Osteocyte (in vitro differentiated cells): ENCODE data around the gene PKMYT1. TPM values are rescaled to one million over a fixed set of nuclear protein-coding genes. Genes with fewer than 3 reads are reported as not detected.

Source experiments
- DNase-seq: peaks from one replicate; pipeline ENCODE4 v3.0.0; 2021; ENCODE audit warnings: mixed read lengths; ENCODE audit not compliant: unreplicated experiment; ENCODE audit errors: extremely low spot score
- H3K27ac Mint-ChIP-seq: one replicate; pipeline ENCODE4 v1.8.0; 2021; ENCODE audit warnings: mild to moderate bottlenecking, mixed read lengths; ENCODE audit not compliant: unreplicated experiment
- H3K27me3 Mint-ChIP-seq: one replicate; pipeline ENCODE4 v1.8.0; 2021; ENCODE audit warnings: mixed read lengths; ENCODE audit not compliant: unreplicated experiment
- H3K36me3 Mint-ChIP-seq: one replicate; pipeline ENCODE4 v1.8.0; 2021; ENCODE audit warnings: mixed read lengths; ENCODE audit not compliant: unreplicated experiment
- H3K4me1 Mint-ChIP-seq: one replicate; pipeline ENCODE4 v1.8.0; 2021; ENCODE audit warnings: mixed read lengths; ENCODE audit not compliant: unreplicated experiment
- H3K4me3 Mint-ChIP-seq: one replicate; pipeline ENCODE4 v1.8.0; 2021; ENCODE audit warnings: mild to moderate bottlenecking, moderate library complexity, mixed read lengths; ENCODE audit not compliant: unreplicated experiment
- H3K9me3 Mint-ChIP-seq: one replicate; pipeline ENCODE4 v1.8.0; 2021; ENCODE audit warnings: mixed read lengths; ENCODE audit not compliant: unreplicated experiment
- total RNA-seq: library from RNA; stranded (reverse); gene quantifications from 2 replicates; pipeline ENCODE4 v1.2.1, GENCODE V29; 2021
- TF ChIP-seq, protein P1 (sequence below): fragments of 200-600 bp; sonication (generic); IDR thresholded peaks from 2 replicates; pipeline ENCODE4 v1.5.0; 2021; ENCODE audit warnings: antibody characterized with exemption, mild to moderate bottlenecking, moderate library complexity

PKMYT1 gene
- total RNA-seq, 1 donor from 2014 or later = 10.4 TPM

DNA sequence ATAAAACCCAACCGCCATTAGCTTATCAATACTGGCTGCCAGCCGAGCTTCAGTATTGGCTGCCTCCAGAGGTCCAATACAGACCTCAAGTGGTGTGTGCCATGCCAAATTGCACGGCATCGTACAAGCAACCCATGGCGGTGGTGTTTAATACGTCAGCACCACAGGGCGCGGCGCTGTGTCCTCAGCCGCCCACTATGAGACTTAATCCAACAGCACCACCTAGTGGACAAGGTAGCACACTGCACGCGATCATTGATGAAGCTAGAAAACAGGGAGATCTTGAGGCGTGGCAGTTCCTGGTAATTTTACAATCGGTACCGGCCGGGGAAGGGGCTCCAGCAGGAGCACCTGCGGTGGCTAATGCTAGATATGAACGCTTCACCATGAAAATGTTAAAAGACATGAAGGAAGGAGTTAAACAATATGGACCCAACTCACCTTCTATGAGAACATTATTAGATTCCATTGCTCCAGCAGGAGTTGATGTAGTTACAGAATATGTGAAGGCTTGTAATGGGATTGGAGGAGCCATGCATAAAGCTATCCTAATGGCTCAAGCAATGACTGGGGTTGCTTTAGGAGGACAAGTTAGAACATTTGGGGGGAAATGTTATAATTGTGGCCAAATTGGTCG is 53.1 kb downstream of the PKMYT1 start:
- peak; percentile 93 for DNase-seq
- no peaks in the 10 kb centered on the region for H3K27me3 Mint-ChIP-seq
- H3K27ac Mint-ChIP-seq = no peak overlapping the region
- no peaks in the 10 kb centered on the region for H3K9me3 Mint-ChIP-seq
- peaks cover 9% of the 10 kb centered on the region for H3K36me3 Mint-ChIP-seq
- peaks cover 4% of the 10 kb centered on the region for H3K4me1 Mint-ChIP-seq
- H3K4me3 Mint-ChIP-seq = peak overlapping the region; percentile 27
- TF ChIP-seq, protein P1, sequence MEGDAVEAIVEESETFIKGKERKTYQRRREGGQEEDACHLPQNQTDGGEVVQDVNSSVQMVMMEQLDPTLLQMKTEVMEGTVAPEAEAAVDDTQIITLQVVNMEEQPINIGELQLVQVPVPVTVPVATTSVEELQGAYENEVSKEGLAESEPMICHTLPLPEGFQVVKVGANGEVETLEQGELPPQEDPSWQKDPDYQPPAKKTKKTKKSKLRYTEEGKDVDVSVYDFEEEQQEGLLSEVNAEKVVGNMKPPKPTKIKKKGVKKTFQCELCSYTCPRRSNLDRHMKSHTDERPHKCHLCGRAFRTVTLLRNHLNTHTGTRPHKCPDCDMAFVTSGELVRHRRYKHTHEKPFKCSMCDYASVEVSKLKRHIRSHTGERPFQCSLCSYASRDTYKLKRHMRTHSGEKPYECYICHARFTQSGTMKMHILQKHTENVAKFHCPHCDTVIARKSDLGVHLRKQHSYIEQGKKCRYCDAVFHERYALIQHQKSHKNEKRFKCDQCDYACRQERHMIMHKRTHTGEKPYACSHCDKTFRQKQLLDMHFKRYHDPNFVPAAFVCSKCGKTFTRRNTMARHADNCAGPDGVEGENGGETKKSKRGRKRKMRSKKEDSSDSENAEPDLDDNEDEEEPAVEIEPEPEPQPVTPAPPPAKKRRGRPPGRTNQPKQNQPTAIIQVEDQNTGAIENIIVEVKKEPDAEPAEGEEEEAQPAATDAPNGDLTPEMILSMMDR = peak; percentile 95

DNA sequence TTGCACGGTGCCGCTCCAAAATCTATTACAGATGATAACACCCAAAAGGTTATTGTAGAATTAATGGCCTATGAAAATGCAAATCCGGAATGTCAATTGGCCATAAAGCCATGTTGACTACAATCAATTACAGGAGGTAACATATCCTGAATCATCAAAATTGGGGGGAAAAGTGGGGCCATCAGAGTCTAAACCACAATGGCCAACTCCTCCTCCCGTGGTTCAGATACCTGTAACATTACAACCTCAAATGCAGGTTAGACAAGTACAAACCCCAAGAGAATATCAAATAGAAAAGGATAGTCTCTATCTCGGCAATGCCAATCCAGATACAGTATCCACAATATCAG is 53.6 kb downstream of the PKMYT1 start:
- no peaks in the 10 kb centered on the region for H3K27me3 Mint-ChIP-seq
- H3K27ac Mint-ChIP-seq = no peak overlapping the region
- DNase-seq = no peak
- H3K4me3 Mint-ChIP-seq = peak overlapping the region; percentile 27
- H3K36me3 Mint-ChIP-seq = peaks cover 10% of the 10 kb centered on the region
- peaks cover 4% of the 10 kb centered on the region for H3K4me1 Mint-ChIP-seq
- no peaks in the 10 kb centered on the region for H3K9me3 Mint-ChIP-seq
- TF ChIP-seq, protein P1 = no peak

DNA sequence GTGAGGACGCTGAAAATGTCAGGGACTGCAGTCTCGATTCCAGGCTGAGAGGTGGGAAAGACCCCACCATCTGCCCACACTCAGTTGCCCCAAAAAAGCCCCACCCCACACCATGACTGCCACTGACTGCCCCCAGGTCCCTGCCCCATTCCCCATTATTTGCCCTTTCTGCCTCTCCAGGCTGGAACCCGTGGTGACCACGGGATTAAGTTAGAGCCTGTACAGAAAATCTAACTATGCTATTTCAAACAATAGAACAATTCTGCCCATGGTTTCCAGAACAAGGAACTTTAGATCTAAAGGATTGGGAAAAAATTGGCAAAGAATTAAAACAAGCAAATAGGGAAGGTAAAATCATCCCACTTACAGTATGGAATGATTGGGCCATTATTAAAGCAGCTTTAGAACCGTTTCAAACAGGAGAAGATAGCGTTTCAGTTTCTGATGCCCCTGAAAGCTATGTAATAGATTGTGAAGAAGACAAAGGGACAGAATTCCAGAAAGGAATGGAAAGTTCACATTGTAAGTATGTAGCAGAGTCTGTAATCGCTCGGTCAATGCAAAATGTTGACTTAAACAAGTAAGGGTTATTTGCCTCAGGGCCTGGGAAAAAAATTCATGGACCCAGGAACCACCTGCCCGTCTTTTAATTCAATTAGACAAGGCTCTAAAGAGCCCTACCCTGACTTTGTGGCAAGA is 54.1 kb downstream of the PKMYT1 start:
- H3K27ac Mint-ChIP-seq = no peak overlapping the region
- peaks cover 4% of the 10 kb centered on the region for H3K4me1 Mint-ChIP-seq
- H3K27me3 Mint-ChIP-seq = no peaks in the 10 kb centered on the region
- H3K36me3 Mint-ChIP-seq = peaks cover 11% of the 10 kb centered on the region
- H3K4me3 Mint-ChIP-seq = no peak overlapping the region
- DNase-seq = no peak
- H3K9me3 Mint-ChIP-seq = no peaks in the 10 kb centered on the region
- TF ChIP-seq, protein P1 = no peak

DNA sequence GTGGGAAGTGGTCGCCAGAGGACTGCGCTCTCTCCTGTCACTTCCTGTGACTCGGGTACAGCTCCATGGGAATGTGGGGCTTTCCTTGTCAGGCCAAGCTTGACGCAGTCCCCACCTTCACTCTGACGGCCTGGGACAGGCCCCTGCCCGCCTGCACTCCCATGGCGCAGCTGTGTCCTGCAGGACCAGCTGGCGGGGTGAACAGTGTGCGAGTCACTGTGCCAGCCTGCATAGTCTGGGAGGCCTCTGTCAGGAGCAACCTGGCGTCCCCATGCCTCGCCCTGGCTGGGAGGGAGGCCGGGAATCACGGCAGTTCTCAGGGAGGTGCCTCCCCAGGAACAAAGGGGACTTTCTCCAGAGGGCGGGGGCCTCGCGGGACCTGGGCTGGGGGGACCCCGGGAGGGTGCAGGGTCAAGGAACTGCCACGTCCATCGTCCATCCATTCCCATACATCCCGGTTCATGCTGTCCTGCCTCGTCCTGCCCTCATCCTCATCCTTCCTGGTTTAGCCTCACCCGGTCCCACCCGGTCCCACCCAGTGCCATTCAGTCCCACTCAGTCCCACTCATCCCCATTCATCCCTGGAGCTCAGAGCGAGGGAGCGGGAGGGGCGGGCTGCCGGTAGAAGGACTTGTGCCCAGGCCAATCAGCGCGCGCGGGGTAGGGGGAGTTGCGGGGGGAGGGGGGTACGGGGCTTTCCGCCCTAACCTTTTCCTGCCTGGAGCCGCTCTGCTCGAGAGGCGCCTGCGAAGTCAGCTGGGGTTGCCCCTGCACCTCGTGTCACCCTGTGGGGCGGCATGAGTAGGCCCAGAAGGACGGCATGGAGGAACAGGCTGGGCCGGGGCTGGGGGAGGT is 55.1 kb downstream of the PKMYT1 start:
- no peak for DNase-seq
- H3K4me1 Mint-ChIP-seq = peaks cover 4% of the 10 kb centered on the region
- no peak overlapping the region for H3K27ac Mint-ChIP-seq
- H3K27me3 Mint-ChIP-seq = no peaks in the 10 kb centered on the region
- TF ChIP-seq, protein P1 = no peak
- H3K9me3 Mint-ChIP-seq = no peaks in the 10 kb centered on the region
- H3K4me3 Mint-ChIP-seq = no peak overlapping the region
- H3K36me3 Mint-ChIP-seq = peaks cover 13% of the 10 kb centered on the region

DNA sequence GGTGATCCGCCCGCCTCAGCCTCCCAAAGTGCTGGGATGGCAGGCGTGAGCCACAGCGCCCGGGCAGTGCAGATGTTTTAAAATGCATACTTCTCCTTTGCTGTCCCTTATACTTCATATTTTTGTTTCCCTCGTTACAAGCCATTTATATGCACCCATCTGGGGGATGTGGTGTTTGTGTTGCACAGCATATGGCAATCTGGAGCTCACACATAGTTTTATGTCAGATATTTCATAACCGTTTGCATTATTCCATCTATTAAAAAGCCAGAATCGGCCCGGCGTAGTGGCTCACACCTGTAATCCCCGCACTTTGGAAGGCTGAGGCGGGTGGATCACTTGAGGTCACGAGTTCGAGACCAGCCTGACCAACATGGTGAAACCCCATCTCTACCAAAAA is 56.8 kb downstream of the PKMYT1 start:
- Mint-ChIP-seq H3K4me1 (peaks cover 10% of the 10 kb centered on the region), H3K36me3 (peaks cover 20% of the 10 kb centered on the region), H3K9me3 (no peaks in the 10 kb centered on the region), H3K4me3 (no peak overlapping the region), H3K27me3 (no peaks in the 10 kb centered on the region), H3K27ac (no peak overlapping the region)
- DNase-seq = no peak
- TF ChIP-seq, protein P1 = no peak
